Measurements from ENCODE around the gene SLC35E1.
"Not testable (repeated sequence)": the region's sequence is repeated elsewhere in the genome, so short reads cannot be mapped to it uniquely, and the experiment has no call there.

Gene SLC35E1

DNA sequence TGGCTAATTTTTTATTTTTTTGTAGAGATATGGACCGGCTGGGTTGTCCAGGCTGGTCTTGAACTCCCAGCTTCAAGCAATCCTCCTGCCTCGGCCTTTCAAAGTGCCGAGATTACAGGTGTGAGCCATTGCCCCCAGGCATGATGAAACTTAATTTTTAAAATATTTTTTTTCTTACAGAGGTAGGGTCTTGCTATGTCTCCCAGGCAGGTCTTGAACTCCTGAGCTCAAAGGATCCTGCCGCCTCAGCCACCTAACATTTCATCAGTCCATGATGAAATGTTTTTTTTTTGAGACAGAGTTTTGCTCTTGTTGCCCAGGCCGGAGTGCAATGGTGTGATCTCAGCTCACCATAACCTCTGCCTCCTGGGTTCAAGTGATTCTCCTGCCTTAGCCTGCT, 63.7 kb downstream of the SLC35E1 start:
- TF ChIP-seq, protein P1, sequence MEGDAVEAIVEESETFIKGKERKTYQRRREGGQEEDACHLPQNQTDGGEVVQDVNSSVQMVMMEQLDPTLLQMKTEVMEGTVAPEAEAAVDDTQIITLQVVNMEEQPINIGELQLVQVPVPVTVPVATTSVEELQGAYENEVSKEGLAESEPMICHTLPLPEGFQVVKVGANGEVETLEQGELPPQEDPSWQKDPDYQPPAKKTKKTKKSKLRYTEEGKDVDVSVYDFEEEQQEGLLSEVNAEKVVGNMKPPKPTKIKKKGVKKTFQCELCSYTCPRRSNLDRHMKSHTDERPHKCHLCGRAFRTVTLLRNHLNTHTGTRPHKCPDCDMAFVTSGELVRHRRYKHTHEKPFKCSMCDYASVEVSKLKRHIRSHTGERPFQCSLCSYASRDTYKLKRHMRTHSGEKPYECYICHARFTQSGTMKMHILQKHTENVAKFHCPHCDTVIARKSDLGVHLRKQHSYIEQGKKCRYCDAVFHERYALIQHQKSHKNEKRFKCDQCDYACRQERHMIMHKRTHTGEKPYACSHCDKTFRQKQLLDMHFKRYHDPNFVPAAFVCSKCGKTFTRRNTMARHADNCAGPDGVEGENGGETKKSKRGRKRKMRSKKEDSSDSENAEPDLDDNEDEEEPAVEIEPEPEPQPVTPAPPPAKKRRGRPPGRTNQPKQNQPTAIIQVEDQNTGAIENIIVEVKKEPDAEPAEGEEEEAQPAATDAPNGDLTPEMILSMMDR (conservative IDR thresholded peaks at IDR 0.05), result no peak
- TF ChIP-seq ZFX (IDR thresholded peaks at IDR 0.05), result no peak
- H3K27ac ChIP-seq, result no peak overlapping the region

DNA sequence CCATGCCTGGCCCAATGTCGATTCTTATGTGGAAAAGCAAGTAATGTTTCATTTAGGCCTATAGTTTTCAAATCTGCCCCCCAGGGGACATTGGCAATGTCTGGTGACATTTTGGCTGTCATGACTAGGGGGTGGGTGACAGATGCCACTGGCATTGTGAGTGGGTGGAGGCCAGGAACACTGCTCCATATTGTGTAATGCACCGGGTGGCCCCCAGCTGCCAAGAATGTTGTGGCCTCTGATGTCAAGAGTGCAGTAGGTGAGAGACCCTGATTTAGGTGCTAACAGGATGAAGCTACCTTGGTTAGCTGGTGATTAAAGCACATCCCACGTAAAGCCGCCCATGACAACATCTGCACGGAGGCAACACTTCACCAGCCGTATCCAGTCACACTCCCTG, 65.3 kb downstream of the SLC35E1 start:
- no peak for TF ChIP-seq ZFX (IDR thresholded peaks at IDR 0.05)
- TF ChIP-seq, protein P1 (conservative IDR thresholded peaks at IDR 0.05), result no peak
- no peak overlapping the region for H3K27ac ChIP-seq

DNA sequence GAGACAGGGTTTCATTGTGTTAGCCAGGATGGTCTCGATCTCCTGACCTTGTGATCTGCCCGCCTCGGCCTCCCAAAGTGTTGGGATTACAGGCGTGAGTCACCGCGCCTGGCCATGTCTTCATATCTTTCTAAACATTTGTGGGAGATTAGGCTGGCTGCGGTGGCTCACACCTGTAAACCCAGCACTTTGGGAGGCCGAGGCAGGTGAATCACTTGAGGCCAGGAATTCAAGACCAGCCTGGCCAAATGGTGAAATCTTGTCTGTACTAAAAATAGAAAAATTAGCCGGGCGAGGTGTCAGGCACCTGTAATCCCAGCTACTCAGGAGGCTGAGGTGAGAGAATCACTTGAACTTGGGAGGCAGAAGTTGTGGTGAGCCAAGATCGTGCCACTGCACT, 66.1 kb downstream of the SLC35E1 start:
- H3K27ac ChIP-seq, result not testable (repeated sequence)

DNA sequence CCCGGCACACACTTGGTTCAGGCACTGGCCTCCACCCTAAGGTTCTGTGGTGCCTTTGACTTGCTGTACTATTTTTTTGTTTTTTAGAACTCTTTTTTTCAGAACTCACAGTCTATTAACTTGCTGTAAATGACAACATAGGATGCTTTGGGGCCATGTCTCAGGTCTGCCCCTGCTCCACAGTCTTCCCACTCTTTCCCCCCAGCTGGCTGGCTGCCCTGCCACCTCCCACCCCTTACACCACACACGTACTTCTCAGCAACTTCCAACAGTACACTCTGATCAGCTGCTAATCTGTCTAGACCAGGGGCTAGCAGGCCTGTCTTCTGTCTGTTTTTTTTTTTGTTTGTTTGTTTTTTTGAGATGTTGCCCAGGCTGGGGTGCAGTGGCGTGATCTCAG, 67.9 kb downstream of the SLC35E1 start:
- H3K27ac ChIP-seq, result no peak overlapping the region
- TF ChIP-seq ZFX (IDR thresholded peaks at IDR 0.05), result no peak
- TF ChIP-seq, protein P1 (conservative IDR thresholded peaks at IDR 0.05), result no peak

Measured in C4-2B (cell line).